H9 (cell line): ENCODE measurements around the gene AHCY. TPM values are rescaled to one million over a fixed set of nuclear protein-coding genes. Genes with fewer than 3 reads are reported as not detected.

Experiments
- DNase-seq: peaks from one replicate; pipeline ENCODE4 v3.0.0-alpha.2; 2017
- H2AFZ ChIP-seq: one replicate; pipeline ENCODE4 v1.6.1; 2013; ENCODE audit warnings: mild to moderate bottlenecking, low read length, control low read depth, moderate library complexity
- H2AK5ac ChIP-seq: 2 replicates; pipeline ENCODE4 v1.6.1; 2013; ENCODE audit warnings: low read length, control low read depth, mixed read lengths; ENCODE audit not compliant: insufficient read length
- H2BK120ac ChIP-seq: one replicate; pipeline ENCODE4 v1.6.1; 2013; ENCODE audit warnings: low read depth, mild to moderate bottlenecking, low read length, control low read depth, inconsistent platforms; ENCODE audit not compliant: poor library complexity, severe bottlenecking
- H2BK12ac ChIP-seq: 2 replicates; pipeline ENCODE4 v1.6.1; 2013; ENCODE audit warnings: low read length, control low read depth, mixed read lengths, low read depth; ENCODE audit not compliant: insufficient read length
- H2BK15ac ChIP-seq: 2 replicates; pipeline ENCODE4 v1.6.1; 2013; ENCODE audit warnings: low read depth, low read length, control low read depth
- H2BK20ac ChIP-seq: one replicate; pipeline ENCODE4 v1.6.1; 2013; ENCODE audit warnings: low read depth, mild to moderate bottlenecking, low read length, control low read depth, inconsistent platforms; ENCODE audit not compliant: poor library complexity, severe bottlenecking
- H2BK5ac ChIP-seq: 2 replicates; pipeline ENCODE4 v1.6.1; 2013; ENCODE audit warnings: low read length, control low read depth, mixed read lengths; ENCODE audit not compliant: insufficient read length
- H3K14ac ChIP-seq: 2 replicates; pipeline ENCODE4 v1.6.1; 2013; ENCODE audit warnings: low read length, control low read depth; ENCODE audit not compliant: insufficient read depth
- H3K18ac ChIP-seq: 2 replicates; pipeline ENCODE4 v1.6.1; 2013; ENCODE audit warnings: low read depth, mild to moderate bottlenecking, mixed read lengths, low read length, control low read depth; ENCODE audit not compliant: insufficient read length
- H3K23ac ChIP-seq: 2 replicates; pipeline ENCODE4 v1.6.1; 2013; ENCODE audit warnings: low read length, control low read depth, mixed read lengths, low read depth; ENCODE audit not compliant: insufficient read length
- H3K23me2 ChIP-seq: 2 replicates; pipeline ENCODE4 v1.6.1; 2013; ENCODE audit warnings: low read depth, mild to moderate bottlenecking, mixed read lengths, low read length, control low read depth; ENCODE audit not compliant: insufficient read length, poor library complexity, severe bottlenecking
- H3K27ac ChIP-seq: 2 replicates; pipeline ENCODE4 v1.5.1; 2013; ENCODE audit warnings: low read length, control low read depth, mixed read lengths, low read depth; ENCODE audit not compliant: insufficient read length
- H3K27me3 ChIP-seq: 2 replicates; pipeline ENCODE4 v1.6.1; 2013; ENCODE audit warnings: low read length, control low read depth, inconsistent platforms; ENCODE audit not compliant: insufficient read depth
- H3K4ac ChIP-seq: 2 replicates; pipeline ENCODE4 v1.6.1; 2013; ENCODE audit warnings: low read depth, mild to moderate bottlenecking, control low read depth, inconsistent platforms, low read length, moderate library complexity
- H3K4me1 ChIP-seq: 2 replicates; pipeline ENCODE4 v1.6.1; 2013; ENCODE audit warnings: low read length, control low read depth, inconsistent platforms; ENCODE audit not compliant: insufficient read depth
- H3K4me2 ChIP-seq: 2 replicates; pipeline ENCODE4 v1.6.1; 2013; ENCODE audit warnings: low read length, control low read depth, mixed read lengths; ENCODE audit not compliant: insufficient read length, insufficient read depth
- H3K56ac ChIP-seq: 2 replicates; pipeline ENCODE4 v1.6.1; 2013; ENCODE audit warnings: low read depth, mild to moderate bottlenecking, mixed read lengths, low read length, control low read depth; ENCODE audit not compliant: insufficient read length
- H3K79me1 ChIP-seq: 2 replicates; pipeline ENCODE4 v1.6.1; 2013; ENCODE audit warnings: low read depth, mild to moderate bottlenecking, moderate library complexity, low read length, control low read depth, inconsistent platforms; ENCODE audit not compliant: insufficient read depth, poor library complexity, severe bottlenecking
- H3K79me2 ChIP-seq: 2 replicates; pipeline ENCODE4 v1.6.1; 2013; ENCODE audit warnings: low read length, control low read depth, inconsistent platforms; ENCODE audit not compliant: insufficient read depth
- H3K9ac ChIP-seq: 2 replicates; pipeline ENCODE4 v1.6.1; 2013; ENCODE audit warnings: low read length, control low read depth, mixed read lengths; ENCODE audit not compliant: insufficient read length; ENCODE audit errors: extremely low read depth
- H3K9me3 ChIP-seq: one replicate; pipeline ENCODE4 v1.6.1; 2013; ENCODE audit warnings: low read depth, low read length, inconsistent platforms; ENCODE audit not compliant: control insufficient read depth
- H3T11ph ChIP-seq: one replicate; pipeline ENCODE4 v1.6.1; 2013; ENCODE audit warnings: mild to moderate bottlenecking, low read length, control low read depth, inconsistent platforms
- H4K20me1 ChIP-seq: one replicate; pipeline ENCODE4 v1.6.1; 2013; ENCODE audit not compliant: control insufficient read depth, insufficient read length, insufficient read depth
- H4K5ac ChIP-seq: 2 replicates; pipeline ENCODE4 v1.6.1; 2013; ENCODE audit warnings: low read depth, mild to moderate bottlenecking, mixed read lengths, low read length, control low read depth; ENCODE audit not compliant: insufficient read length
- H4K8ac ChIP-seq: replicated peaks from 2 replicates; pipeline ENCODE4 v1.6.1; 2013; ENCODE audit warnings: low read length, control low read depth, mixed read lengths, low read depth; ENCODE audit not compliant: insufficient read length
- H4K91ac ChIP-seq: 2 replicates; pipeline ENCODE4 v1.6.1; 2013; ENCODE audit warnings: low read depth, mild to moderate bottlenecking, moderate library complexity, mixed read lengths, low read length, control low read depth; ENCODE audit not compliant: insufficient read length
- H3K27ac Mint-ChIP-seq, 3 experiments: 2 replicates in 2 of 3; 3 replicates in 1 of 3; pipeline ENCODE4 v1.8.0; 2020 to 2021; ENCODE audit warnings: mixed read lengths in 3 of 3, mild to moderate bottlenecking in 1 of 3, moderate library complexity in 1 of 3
- H3K27me3 Mint-ChIP-seq: 2 replicates; pipeline ENCODE4 v1.8.0; 2021; ENCODE audit warnings: low read depth, mild to moderate bottlenecking, moderate library complexity, mixed read lengths
- H3K36me3 Mint-ChIP-seq, 3 experiments: 2 replicates in 2 of 3; 3 replicates in 1 of 3; pipeline ENCODE4 v1.8.0; 2020 to 2021; ENCODE audit warnings: low read depth in 3 of 3, mixed read lengths in 3 of 3; ENCODE audit not compliant: insufficient read depth in 1 of 3
- H3K4me1 Mint-ChIP-seq, 2 experiments: 2 replicates each; pipeline ENCODE4 v1.8.0; 2020; ENCODE audit warnings: mixed read lengths in 2 of 2
- H3K4me3 Mint-ChIP-seq, 2 experiments: 2 replicates in 1 of 2; 3 replicates in 1 of 2; pipeline ENCODE4 v1.8.0; 2020 to 2021; ENCODE audit warnings: mild to moderate bottlenecking in 2 of 2, mixed read lengths in 2 of 2, moderate library complexity in 1 of 2
- H3K9me3 Mint-ChIP-seq, 2 experiments: 2 replicates in 1 of 2; 3 replicates in 1 of 2; pipeline ENCODE4 v1.8.0; 2020; ENCODE audit warnings: mild to moderate bottlenecking in 2 of 2, mixed read lengths in 2 of 2, moderate library complexity in 1 of 2
- WGBS: extraction: QIAGEN DNeasy Blood & Tissue Kit; methylation state at CpG from one replicate; pipeline ENCODE4 v1.1.7; 2013; ENCODE audit warnings: missing lambda C conversion rate, low lambda C conversion rate, mixed read lengths; ENCODE audit not compliant: insufficient read length; ENCODE audit errors: extremely low coverage; 5-methylcytosine and 5-hydroxymethylcytosine counted together
- total RNA-seq: library from RNA; stranded (reverse); gene quantifications from 2 replicates; pipeline ENCODE4 v1.2.1, GENCODE V29; 2021
- TF ChIP-seq, protein P1 (sequence below): fragments of 200-600 bp; sonication (generic); conservative IDR thresholded peaks from 3 replicates; pipeline ENCODE4 v1.8.0; 2021; ENCODE audit warnings: antibody characterized with exemption, mild to moderate bottlenecking

AHCY gene
- total RNA-seq, 1 experiment from 2014 or later: 461 TPM

DNA sequence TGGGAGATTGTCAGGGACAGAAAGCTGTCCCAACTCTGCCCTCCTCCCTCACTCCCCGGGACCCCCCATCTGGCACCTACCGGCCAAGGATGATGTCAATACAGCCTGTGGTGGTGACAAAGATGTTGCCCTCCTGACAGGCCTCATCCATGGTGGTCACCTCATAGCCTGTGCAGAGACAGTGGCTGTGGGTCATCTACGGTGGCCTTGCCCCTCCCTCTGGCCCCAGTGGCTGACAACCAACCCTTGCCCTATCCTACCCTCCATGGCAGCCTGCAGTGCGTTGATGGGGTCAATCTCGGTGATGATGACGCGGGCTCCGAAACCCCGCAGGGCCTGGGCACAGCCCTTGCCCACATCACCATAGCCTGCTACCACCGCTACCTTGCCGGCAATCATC lies 12.7 kb downstream of the AHCY start:
- Histone ChIP-seq H3K9me3 (no peaks in the 10 kb centered on the region), H4K20me1 (peaks cover 3% of the 10 kb centered on the region), H2BK20ac (no peak overlapping the region), H2AFZ (no peak overlapping the region), H3K23me2 (no peaks in the 10 kb centered on the region), H3K23ac (no peak overlapping the region), H3K79me1 (no peaks in the 10 kb centered on the region), H3K4me1 (no peaks in the 10 kb centered on the region), H3K9ac (no peak overlapping the region), H3K4me2 (no peak overlapping the region), H4K5ac (no peak overlapping the region), H3K4ac (no peak overlapping the region), H3K27ac (no peak overlapping the region), H2BK5ac (no peak overlapping the region), H3T11ph (no peak overlapping the region), H3K14ac (no peak overlapping the region), H3K56ac (no peak overlapping the region), H3K18ac (no peak overlapping the region), H3K79me2 (no peaks in the 10 kb centered on the region; the same call in 1 of the 2 replicates), H4K8ac (no peak overlapping the region), H2BK12ac (no peak overlapping the region), H3K27me3 (no peaks in the 10 kb centered on the region), H4K91ac (no peak overlapping the region), H2AK5ac (no peak overlapping the region), H2BK120ac (no peak overlapping the region), H2BK15ac (no peak overlapping the region)
- H3K27me3 Mint-ChIP-seq: no peaks in the 10 kb centered on the region
- H3K4me3 Mint-ChIP-seq: no peak overlapping the region
- H3K4me1 Mint-ChIP-seq: no peaks in the 10 kb centered on the region
- H3K36me3 Mint-ChIP-seq: peaks cover 73 to 97% (median 88%) of the 10 kb centered on the region in 3 experiments; a peak in 6 of 7 replicates
- no peak for DNase-seq
- no peak overlapping the region for H3K27ac Mint-ChIP-seq
- WGBS: no CpG with 5 or more reads among the region's 11 CpGs
- H3K9me3 Mint-ChIP-seq: no peaks in the 10 kb centered on the region
- TF ChIP-seq, protein P1, sequence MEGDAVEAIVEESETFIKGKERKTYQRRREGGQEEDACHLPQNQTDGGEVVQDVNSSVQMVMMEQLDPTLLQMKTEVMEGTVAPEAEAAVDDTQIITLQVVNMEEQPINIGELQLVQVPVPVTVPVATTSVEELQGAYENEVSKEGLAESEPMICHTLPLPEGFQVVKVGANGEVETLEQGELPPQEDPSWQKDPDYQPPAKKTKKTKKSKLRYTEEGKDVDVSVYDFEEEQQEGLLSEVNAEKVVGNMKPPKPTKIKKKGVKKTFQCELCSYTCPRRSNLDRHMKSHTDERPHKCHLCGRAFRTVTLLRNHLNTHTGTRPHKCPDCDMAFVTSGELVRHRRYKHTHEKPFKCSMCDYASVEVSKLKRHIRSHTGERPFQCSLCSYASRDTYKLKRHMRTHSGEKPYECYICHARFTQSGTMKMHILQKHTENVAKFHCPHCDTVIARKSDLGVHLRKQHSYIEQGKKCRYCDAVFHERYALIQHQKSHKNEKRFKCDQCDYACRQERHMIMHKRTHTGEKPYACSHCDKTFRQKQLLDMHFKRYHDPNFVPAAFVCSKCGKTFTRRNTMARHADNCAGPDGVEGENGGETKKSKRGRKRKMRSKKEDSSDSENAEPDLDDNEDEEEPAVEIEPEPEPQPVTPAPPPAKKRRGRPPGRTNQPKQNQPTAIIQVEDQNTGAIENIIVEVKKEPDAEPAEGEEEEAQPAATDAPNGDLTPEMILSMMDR: no peak
